OCI-LY3 (cell line): ENCODE data around the gene CPXM1.
A peak's percentile ranks its signal among the peaks of the same experiment; 100 is the strongest.

Experiments used
- H2AFZ ChIP-seq: fragments of 200-600, 300-600 bp; shearing (Covaris generic); 2 replicates; pipeline ENCODE4 v1.6.0; 2014; ENCODE audit warnings: antibody characterized with exemption, low read depth, low read length
- H3K27ac ChIP-seq: fragments of 200-600, 300-600 bp; sonication (generic); 2 replicates; pipeline ENCODE4 v1.5.1; 2014; ENCODE audit warnings: mild to moderate bottlenecking, low read length, moderate library complexity, mixed read lengths
- H3K27me3 ChIP-seq: fragments of 200-600, 300-600 bp; sonication (generic); 2 replicates; pipeline ENCODE4 v1.6.1; 2014; ENCODE audit warnings: low read depth, low read length, mixed read lengths
- H3K36me3 ChIP-seq: fragments of 200-600, 300-600 bp; sonication (generic); replicated peaks from 2 replicates; pipeline ENCODE3; 2014; ENCODE audit warnings: low read depth, low read length, mixed read lengths
- H3K4me1 ChIP-seq: fragments of 300-600, 200-600 bp; sonication (generic); 2 replicates; pipeline ENCODE4 v1.6.1; 2014; ENCODE audit warnings: low read length, mixed read lengths
- H3K4me2 ChIP-seq: fragments of 200-600, 300-600 bp; sonication (generic); 2 replicates; pipeline ENCODE4 v1.6.1; 2014; ENCODE audit warnings: low read length, mixed read lengths
- H3K4me3 ChIP-seq: fragments of 300-600, 200-600 bp; sonication (generic); 2 replicates; pipeline ENCODE4 v1.5.1; 2014; ENCODE audit warnings: antibody characterized with exemption, mild to moderate bottlenecking, low read length, moderate library complexity
- H3K79me2 ChIP-seq: fragments of 300-600, 200-600 bp; shearing (Covaris generic); 2 replicates; pipeline ENCODE4 v1.6.1; 2014; ENCODE audit warnings: mild to moderate bottlenecking, low read length, mixed read lengths
- H3K9ac ChIP-seq: fragments of 300-600, 200-600 bp; shearing (Covaris generic); 2 replicates; pipeline ENCODE4 v1.6.0; 2014; ENCODE audit warnings: mild to moderate bottlenecking, low read length, moderate library complexity
- H3K9me3 ChIP-seq: fragments of 200-600, 300-600 bp; shearing (Covaris generic); 2 replicates; pipeline ENCODE4 v1.6.1; 2014; ENCODE audit warnings: low read length, mixed read lengths; ENCODE audit not compliant: insufficient read depth
- H4K20me1 ChIP-seq: fragments of 200-600, 300-600 bp; sonication (generic); 2 replicates; pipeline ENCODE4 v1.6.1; 2016; ENCODE audit warnings: low read length, mixed read lengths; ENCODE audit not compliant: insufficient read depth
- CTCF ChIP-seq: fragments of 200-600, 300-600 bp; sonication (generic); IDR thresholded peaks from 2 replicates; pipeline ENCODE4 v1.5.1; 2014; ENCODE audit warnings: antibody characterized with exemption, low read length, low read depth
- EZH2phosphoT487 ChIP-seq: fragments of 200-600 bp; shearing (Covaris generic); IDR thresholded peaks from 2 replicates; pipeline ENCODE4 v1.6.1; 2018; ENCODE audit warnings: antibody characterized with exemption, mixed run types, low read depth

CPXM1 gene

GRCh38 chr20:2845607-2846006, 45.2 kb upstream of the CPXM1 start:
- Histone ChIP-seq H4K20me1 (no peaks in the 10 kb centered on the region), H3K4me2 (no peak overlapping the region), H3K4me3 (no peak overlapping the region), H2AFZ (no peak overlapping the region), H3K36me3 (no peaks in the 10 kb centered on the region), H3K79me2 (peaks cover 8% of the 10 kb centered on the region), H3K4me1 (peaks cover 5% of the 10 kb centered on the region), H3K9ac (no peak overlapping the region), H3K9me3 (no peaks in the 10 kb centered on the region), H3K27ac (no peak overlapping the region), H3K27me3 (no peaks in the 10 kb centered on the region)
- TF ChIP-seq CTCF (no peak), EZH2phosphoT487 (no peak)

DNA sequence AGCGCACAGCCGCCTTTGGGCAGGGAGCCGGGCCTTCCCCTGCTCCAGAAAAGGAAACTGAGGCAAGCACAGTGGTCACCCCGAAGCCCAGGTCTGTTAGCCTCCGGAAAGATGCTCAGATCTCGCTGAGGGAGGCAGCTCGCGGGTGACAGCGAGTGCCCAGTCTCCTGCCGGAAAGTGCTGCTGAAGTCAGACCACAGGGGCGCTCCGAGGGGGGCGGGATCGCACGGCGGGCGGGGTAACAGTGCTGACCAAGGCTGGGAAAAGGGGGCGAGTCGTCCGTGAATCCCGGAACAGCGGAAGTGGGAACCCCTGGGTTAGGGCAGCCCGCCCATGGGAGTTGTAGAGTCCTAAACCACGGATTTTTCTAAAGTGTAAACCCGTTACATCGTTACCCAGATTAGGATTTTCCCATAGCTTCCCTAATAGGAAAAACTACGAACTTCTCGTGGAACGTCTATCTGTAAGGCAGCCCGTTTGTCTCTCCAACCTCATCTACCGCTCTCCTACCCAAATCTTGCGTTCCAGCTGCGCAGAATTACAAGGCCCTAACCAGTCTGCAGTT, 40.6 kb upstream of the CPXM1 start:
- Histone ChIP-seq H3K27me3 (no peaks in the 10 kb centered on the region), H3K79me2 (peaks cover 8% of the 10 kb centered on the region), H3K4me2 (peak overlapping the region; percentile 94), H2AFZ (peak overlapping the region; percentile 49; the same call in 1 of the 2 replicates), H3K9ac (peak overlapping the region; percentile 59), H4K20me1 (no peaks in the 10 kb centered on the region), H3K4me1 (peaks cover 8% of the 10 kb centered on the region), H3K4me3 (peak overlapping the region; percentile 83), H3K36me3 (peaks cover 8% of the 10 kb centered on the region), H3K27ac (no peak overlapping the region), H3K9me3 (no peaks in the 10 kb centered on the region)
- no peak for TF ChIP-seq CTCF

- TF ChIP-seq CTCF = no peak
- no peak for TF ChIP-seq EZH2phosphoT487
- Histone ChIP-seq H2AFZ (peak within 1 kb of the TSS; percentile 80), H3K27ac (peak within 1 kb of the TSS; percentile 36), H3K36me3 (peaks cover 8% of the 10 kb centered on the region), H4K20me1 (no peaks in the 10 kb centered on the region), H3K4me2 (peak within 1 kb of the TSS; percentile 94), H3K4me3 (peak within 1 kb of the TSS; percentile 83), H3K79me2 (peaks cover 8% of the 10 kb centered on the region), H3K27me3 (no peaks in the 10 kb centered on the region), H3K9me3 (no peaks in the 10 kb centered on the region), H3K9ac (peak within 1 kb of the TSS; percentile 60), H3K4me1 (peaks cover 8% of the 10 kb centered on the region)
These were observed 39.9 kb upstream of the CPXM1 start, which contains the start of the genes PCED1A and VPS16 for GRCh38 chr20:2840138-2840966. TSS of gene PCED1A (minus strand) at chr20:2840655. CDS start at chr20:2839912, 743 bp downstream. TSS of gene VPS16 (plus strand) at chr20:2840745. CDS start at chr20:2840775, 30 bp downstream.

GRCh38 chr20:2839732-2840137, 39.3 kb upstream of the CPXM1 start:
- Histone ChIP-seq H3K36me3 (peaks cover 13% of the 10 kb centered on the region), H3K79me2 (peaks cover 8% of the 10 kb centered on the region), H2AFZ (no peak overlapping the region), H3K9ac (no peak overlapping the region), H3K9me3 (no peaks in the 10 kb centered on the region), H3K27me3 (no peaks in the 10 kb centered on the region), H3K4me2 (peak overlapping the region; percentile 79), H3K4me1 (peaks cover 8% of the 10 kb centered on the region), H3K4me3 (peak overlapping the region; percentile 83), H3K27ac (no peak overlapping the region), H4K20me1 (no peaks in the 10 kb centered on the region)
- no peak for TF ChIP-seq CTCF
- no peak for TF ChIP-seq EZH2phosphoT487
